HepG2 (cell line): Measurements from ENCODE around the gene TP63. TPM values are rescaled to one million over a fixed set of nuclear protein-coding genes. Genes with fewer than 3 reads are reported as not detected.

ENCODE experiments used
- ATAC-seq: fragments of 200-7000 bp; cut with Tn5 transposase; 3 replicates; pipeline ENCODE4 v1.9.1; 2020; ENCODE audit warnings: mild to moderate bottlenecking, moderate library complexity
- BruUV-seq: library from RNA; stranded (reverse); fragments of 400-500 nt; replicated peaks from 2 replicates; lab custom pipeline; 2021; lab: Mats Ljungman, UMichigan
- CTCF ChIA-PET: fragments of 300-600 bp; formaldehyde crosslinking; extraction: SDS; loops from one replicate; lab custom pipeline; 2021; ENCODE audit warnings: low total read pairs, inconsistent platforms, low intra/inter-chr PET ratio; lab: Yijun Ruan, JAX
- POLR2A ChIA-PET: fragments of 350-600 bp; sonication (Branson Sonifier 250); formaldehyde crosslinking; loops from one replicate; lab custom pipeline; 2020; ENCODE audit warnings: antibody characterized with exemption, inconsistent platforms; lab: Yijun Ruan, JAX
- DNase-seq: peaks from one replicate; pipeline ENCODE4 v3.0.0-alpha.2; 2015; ENCODE audit warnings: low spot score
- FAIRE-seq: peaks from 3 replicates; lab custom pipeline; 2011; peaks lifted over from hg19 to GRCh38; lab: Jason Lieb, UNC
- H2AFZ ChIP-seq: one replicate; pipeline ENCODE4 v1.6.1; 2011; ENCODE audit warnings: low read length, inconsistent platforms
- H3K27ac ChIP-seq: fragments of 300-600 bp; 3 replicates; pipeline ENCODE4 v1.8.0; 2011; ENCODE audit warnings: mixed run types, mild to moderate bottlenecking, mixed read lengths, low read length, inconsistent platforms; ENCODE audit not compliant: insufficient read depth; ENCODE audit errors: extremely low read length
- H3K27me3 ChIP-seq, 2 experiments: fragments of 200-600 bp in 1 of 2; 2 replicates in 1 of 2; 3 replicates in 1 of 2; pipeline versions ENCODE4 v1.6.0 to v1.8.0; 2011; ENCODE audit warnings: low read length in 2 of 2, mild to moderate bottlenecking in 2 of 2, moderate library complexity in 2 of 2, inconsistent platforms in 1 of 2; ENCODE audit not compliant: insufficient read depth in 2 of 2, control insufficient read depth in 1 of 2
- H3K36me3 ChIP-seq, 2 experiments: fragments of 200-600 bp in 1 of 2; replicated peaks in 1 of 2; 2 replicates in 1 of 2; 3 replicates in 1 of 2; pipeline versions ENCODE4 v1.5.1 to v1.8.0; 2011; ENCODE audit warnings: low read length in 2 of 2, inconsistent platforms in 1 of 2; ENCODE audit not compliant: insufficient read depth in 2 of 2, control insufficient read depth in 1 of 2
- H3K4me1 ChIP-seq: 2 replicates; pipeline ENCODE4 v1.5.1; 2012; ENCODE audit warnings: low read length, inconsistent platforms; ENCODE audit not compliant: insufficient read depth
- H3K4me2 ChIP-seq: 2 replicates; pipeline ENCODE4 v1.6.0; 2011; ENCODE audit warnings: low read depth, low read length, inconsistent platforms
- H3K4me3 ChIP-seq, 3 experiments: fragments of 200-600 bp in 1 of 3; sonication (generic), shearing (Covaris generic) in 1 of 3; replicated peaks in 1 of 3; 2 replicates each; pipeline ENCODE4 v1.5.1; 2011 to 2016; ENCODE audit warnings: low read length in 3 of 3, inconsistent platforms in 2 of 3, low read depth in 2 of 3, mild to moderate bottlenecking in 2 of 3, control low read depth in 1 of 3, mixed read lengths in 1 of 3; ENCODE audit not compliant: insufficient read depth in 1 of 3
- H3K79me2 ChIP-seq: one replicate; pipeline ENCODE4 v1.6.1; 2011; ENCODE audit warnings: low read length, inconsistent platforms; ENCODE audit not compliant: insufficient read depth
- H3K9ac ChIP-seq: 2 replicates; pipeline ENCODE4 v1.6.0; 2011; ENCODE audit warnings: mild to moderate bottlenecking, low read depth, low read length, inconsistent platforms; ENCODE audit not compliant: insufficient read depth
- H3K9me3 ChIP-seq: 2 replicates; pipeline ENCODE4 v1.5.1; 2012; ENCODE audit warnings: mild to moderate bottlenecking, low read length
- H4K20me1 ChIP-seq: 2 replicates; pipeline ENCODE4 v1.6.0; 2011; ENCODE audit warnings: inconsistent platforms, mild to moderate bottlenecking, low read length, moderate library complexity; ENCODE audit not compliant: insufficient read depth
- EZH2 ChIP-seq: conservative IDR thresholded peaks from 2 replicates; pipeline ENCODE4 v1.6.1; 2012; ENCODE audit warnings: mild to moderate bottlenecking, low read depth, low read length, moderate library complexity
- FOXO1 ChIP-seq: sonication (generic); formaldehyde crosslinking; IDR thresholded peaks from 2 replicates; pipeline ENCODE4 v1.4.0; 2020; ENCODE audit warnings: missing genetic modification reagents
- IRF1 ChIP-seq: sonication (generic); formaldehyde crosslinking; IDR thresholded peaks from 2 replicates; pipeline ENCODE4 v1.4.0; 2020; ENCODE audit warnings: low read depth, mild to moderate bottlenecking, missing genetic modification reagents
- KMT2B ChIP-seq: IDR thresholded peaks from 2 replicates; pipeline ENCODE4 v1.6.1; 2016; ENCODE audit warnings: missing genetic modification reagents, missing compliant biosample characterization
- NBN ChIP-seq: fragments of 450-650 bp; conservative IDR thresholded peaks from 2 replicates; pipeline ENCODE4 v1.6.1; 2017
- NFIB ChIP-seq: sonication (generic); formaldehyde crosslinking; IDR thresholded peaks from 2 replicates; pipeline ENCODE4 v1.9.0; 2021; ENCODE audit warnings: missing genetic modification reagents, mild to moderate bottlenecking, borderline replicate concordance
- NR0B2 ChIP-seq: sonication (generic); formaldehyde crosslinking; IDR thresholded peaks from 2 replicates; pipeline ENCODE4 v1.4.0; 2020; ENCODE audit warnings: mild to moderate bottlenecking, missing genetic modification reagents
- REPIN1 ChIP-seq: sonication (generic); formaldehyde crosslinking; IDR thresholded peaks from 2 replicates; pipeline ENCODE4 v1.8.0; 2022; ENCODE audit warnings: missing genetic modification reagents, low read depth, mild to moderate bottlenecking, borderline replicate concordance
- WGBS: methylation state at CpG from one replicate; pipeline ENCODE4 v1.1.6; 2017; ENCODE audit warnings: low lambda C conversion rate; 5-methylcytosine and 5-hydroxymethylcytosine counted together
- in situ Hi-C: cut with HindIII; loops from 2 replicates; pipeline ENCODE4 v1.10.0; 2017; ENCODE audit warnings: low pct_unique_long_range_greater_than_20kb; ENCODE audit not compliant: extremely low pct_ligation_motif_present
- intact Hi-C: fragments of 100-400 bp; cut with micrococcal nuclease; formaldehyde crosslinking; loops from one replicate; pipeline ENCODE4 v1.10.0; 2022; ENCODE audit not compliant: unreplicated experiment
- polyA plus RNA-seq, 8 experiments: library from polyadenylated mRNA; depleted of rRNA in 3 of 8; stranded (reverse) in 7 of 8; unstranded in 1 of 8; fragments of >200 nt; fragmentation: Illumina TruSeq in 4 of 8; extraction: Trizol in 4 of 8; gene quantifications; 2 replicates each; pipeline versions ENCODE4 v1.2.1 to v1.2.3, GENCODE V29; 2011 to 2016; ENCODE audit warnings: low read depth in 4 of 8, missing spikeins in 1 of 8, mixed read lengths in 1 of 8; ENCODE audit not compliant: insufficient read depth in 1 of 8
- total RNA-seq, 5 experiments: library from RNA; depleted of rRNA; stranded (reverse); fragments of >200 nt; fragmentation: Illumina TruSeq; extraction: Trizol; gene quantifications; 2 replicates each; pipeline ENCODE4 v1.2.3, GENCODE V29; 2016; ENCODE audit warnings: low read depth in 1 of 5

The TP63 gene
- total and polyA plus RNA-seq, 2 of the 13 experiments (the other 11 are each of a cell fraction or from before 2014, with no cell fraction given), result not detected

- no peak for TF ChIP-seq NR0B2 (CRISPR knock-in tag)
- no peak for TF ChIP-seq EZH2
- TF ChIP-seq KMT2B (CRISPR knock-in tag), result no peak
- TF ChIP-seq IRF1 (CRISPR knock-in tag), result no peak
- TF ChIP-seq FOXO1 (CRISPR knock-in tag), result no peak
- TF ChIP-seq REPIN1 (CRISPR knock-in tag), result no peak
- TF ChIP-seq NBN, result no peak
Observed at GRCh38 chr3:189626286-189626685, 4.9 kb upstream of the TP63 start (continued).

GRCh38 chr3:189629803-189630455 lies 1.3 kb upstream of the TP63 start:
- Histone ChIP-seq H3K36me3 (no peaks in the 10 kb centered on the region), H3K9ac (no peak overlapping the region), H3K27me3 (no peaks in the 10 kb centered on the region), H3K27ac (no peak overlapping the region), H3K79me2 (no peaks in the 10 kb centered on the region), H3K4me1 (no peaks in the 10 kb centered on the region), H3K4me2 (no peak overlapping the region), H3K9me3 (no peaks in the 10 kb centered on the region), H2AFZ (no peak overlapping the region), H4K20me1 (no peaks in the 10 kb centered on the region), H3K4me3 (no peak overlapping the region)
- DNase-seq (no peak), FAIRE-seq (no peak), ATAC-seq (no peak)
- TF ChIP-seq NFIB (CRISPR knock-in tag), result no peak
- intact Hi-C loops (no loop called here), in situ Hi-C loops (no loop called here)
- POLR2A ChIA-PET, result no interaction called here
- no TSS peak for BruUV-seq
- WGBS, result 2% methylated on average over 3 of the region's 3 CpGs
- CTCF ChIA-PET, result no interaction called here
